CD1c-positive myeloid dendritic cell (primary cell): Measurements from ENCODE around the gene ATE1.
"Not testable (repeated sequence)": the region's sequence is repeated elsewhere in the genome, so short reads cannot be mapped to it uniquely, and the experiment has no call there.

Experiments
- DNase-seq: peaks from one replicate; pipeline ENCODE4 v3.0.0-alpha.2; 2016; ENCODE audit errors: extremely low spot score

The ATE1 gene

GRCh38 chr10:121788717-121789116 is 139.1 kb downstream of the ATE1 start:
- DNase-seq, result no peak

- DNase-seq, result no peak
These were observed 139.7 kb downstream of the ATE1 start for GRCh38 chr10:121788115-121788514.

DNA sequence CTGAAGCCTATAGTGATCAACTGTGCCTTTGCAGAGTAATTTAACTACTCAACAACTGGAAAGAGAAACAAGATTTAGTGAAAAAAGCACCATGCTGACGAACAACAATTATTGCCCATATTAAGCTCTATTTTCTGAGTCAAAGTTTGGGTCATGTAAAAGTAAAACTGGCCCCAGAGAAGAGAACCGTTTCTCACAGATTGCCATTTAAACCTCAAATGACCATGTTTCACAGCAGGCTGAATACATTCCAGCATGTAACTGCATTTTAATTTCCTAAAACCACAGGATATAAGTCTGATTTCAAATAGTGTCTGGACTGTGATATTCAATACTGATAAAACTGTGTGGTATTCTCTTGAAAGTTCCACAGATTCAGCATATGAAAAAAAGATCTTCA is 140.7 kb downstream of the ATE1 start:
- no peak for DNase-seq

GRCh38 chr10:121783782-121784372 is 144.0 kb downstream of the ATE1 start:
- no peak for DNase-seq

GRCh38 chr10:121781101-121781500 is 146.7 kb downstream of the ATE1 start:
- no peak for DNase-seq

- DNase-seq, result no peak
These were observed 153.0 kb downstream of the ATE1 start for GRCh38 chr10:121774813-121775212.

GRCh38 chr10:121774404-121774803 is 153.4 kb downstream of the ATE1 start:
- DNase-seq, result no peak

DNA sequence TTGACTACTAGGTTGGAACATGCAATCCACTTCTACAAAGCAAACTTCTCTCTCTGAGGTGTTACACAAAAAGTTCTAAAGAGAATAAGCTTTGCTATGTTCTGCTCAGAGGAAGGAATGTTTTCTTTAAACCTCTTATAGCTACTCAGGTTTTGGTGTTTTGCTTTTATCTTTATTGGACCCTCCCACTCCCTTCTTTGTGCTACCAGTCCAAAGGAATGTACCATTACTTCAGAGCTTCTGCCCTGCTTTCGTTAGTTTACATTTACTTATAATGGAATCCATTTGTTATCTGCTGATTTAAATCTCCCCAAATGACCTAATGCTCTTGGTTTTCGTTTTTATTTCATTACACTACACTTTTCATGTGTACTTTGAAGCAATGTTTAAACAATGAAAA is 154.9 kb downstream of the ATE1 start:
- DNase-seq, result no peak

GRCh38 chr10:121772406-121772805 is 155.4 kb downstream of the ATE1 start:
- DNase-seq, result no peak

DNA sequence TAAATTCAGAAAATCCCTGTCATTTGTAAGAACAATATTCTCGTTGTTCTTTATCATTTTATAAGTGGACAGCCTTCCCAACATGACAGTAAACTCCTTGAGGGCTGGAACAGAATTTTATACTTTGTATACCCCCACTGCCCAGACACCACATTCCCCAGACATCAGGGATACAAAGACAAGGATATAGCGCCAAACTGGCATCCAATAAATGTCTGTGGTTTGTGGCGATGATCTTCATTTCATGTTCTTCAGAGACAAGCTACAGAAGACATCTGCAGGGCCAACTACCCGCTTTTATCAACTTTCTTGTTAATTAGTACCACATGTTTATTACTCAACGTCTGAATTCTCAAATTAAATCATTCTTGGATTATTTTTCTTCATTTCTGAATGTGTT is 155.9 kb downstream of the ATE1 start:
- DNase-seq, result no peak

- no peak for DNase-seq
These were observed 161.4 kb downstream of the ATE1 start for GRCh38 chr10:121766426-121766825.

- DNase-seq, result no peak
These were observed 162.6 kb downstream of the ATE1 start for GRCh38 chr10:121765204-121765603.

DNA sequence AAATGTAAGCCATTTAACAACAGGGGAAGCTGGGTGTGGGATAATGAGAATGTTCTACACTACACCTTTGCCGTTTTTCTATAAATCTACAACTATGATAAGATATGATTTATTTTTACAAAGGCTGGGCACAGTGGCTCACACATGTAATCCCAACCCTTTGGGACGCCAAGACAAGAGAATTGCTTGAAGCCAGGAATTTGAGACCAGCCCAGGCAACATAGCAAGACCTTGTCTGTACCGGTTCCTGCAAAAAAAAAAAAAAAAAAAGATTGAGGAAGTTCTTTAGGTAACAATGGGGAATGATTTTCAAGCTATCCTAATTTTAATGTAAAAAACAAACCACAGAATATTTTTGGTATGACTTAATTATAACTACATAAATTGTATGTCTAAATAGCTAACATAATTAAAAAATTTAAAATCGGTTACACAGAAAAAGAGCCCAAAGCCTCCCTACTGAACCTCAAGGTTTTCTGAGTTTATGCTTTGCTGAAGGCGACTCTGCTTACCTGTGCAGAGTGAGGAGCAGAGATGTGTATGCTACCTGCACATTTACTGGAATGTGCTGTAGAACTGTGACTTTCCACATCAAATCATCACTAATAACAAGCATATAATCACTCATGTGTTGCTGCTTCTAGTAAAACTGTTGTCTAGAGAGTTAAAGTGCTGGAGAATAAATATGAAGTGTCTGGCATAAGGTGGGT is 163.4 kb downstream of the ATE1 start:
- DNase-seq, result no peak

DNA sequence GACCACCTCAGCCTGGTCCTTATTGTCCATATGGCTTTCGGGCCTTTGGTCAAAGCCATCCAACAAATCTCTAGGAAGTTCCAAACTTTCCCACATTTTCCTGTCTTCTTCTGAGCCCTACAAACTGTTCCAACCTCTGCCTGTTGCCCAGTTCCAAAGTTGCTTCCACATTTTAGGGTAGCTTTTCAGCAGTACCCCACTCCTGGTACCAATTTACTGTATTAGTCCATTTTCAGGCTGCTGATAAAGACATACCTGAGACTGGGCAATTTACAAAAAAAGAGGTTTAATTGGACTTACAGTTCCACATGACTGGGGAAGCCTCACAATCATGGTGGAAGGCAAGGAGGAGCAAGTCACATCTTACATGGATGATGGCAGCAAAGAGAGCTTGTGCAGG is 170.6 kb downstream of the ATE1 start:
- DNase-seq, result not testable (repeated sequence)

DNA sequence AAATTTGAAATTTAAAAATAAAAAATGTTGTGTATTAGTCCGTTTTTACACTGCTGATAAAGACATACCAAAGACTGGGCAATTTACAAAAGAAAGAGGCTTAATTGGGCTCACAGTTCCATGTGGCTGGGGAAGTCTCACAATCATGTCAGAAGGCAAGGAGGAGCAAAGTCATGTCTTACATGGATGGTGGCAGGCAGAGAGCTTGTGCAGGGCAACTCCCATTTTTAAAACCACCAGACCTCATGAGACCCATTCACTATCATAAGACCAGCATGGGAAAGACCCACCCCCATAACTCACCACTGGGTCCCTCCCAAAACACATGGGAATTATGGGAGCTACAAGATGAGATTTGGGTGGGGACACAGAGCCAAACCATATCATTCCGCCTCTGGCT is 172.3 kb downstream of the ATE1 start:
- DNase-seq, result not testable (repeated sequence)

- no peak for DNase-seq
These were observed 173.2 kb downstream of the ATE1 start for GRCh38 chr10:121754666-121755065.

DNA sequence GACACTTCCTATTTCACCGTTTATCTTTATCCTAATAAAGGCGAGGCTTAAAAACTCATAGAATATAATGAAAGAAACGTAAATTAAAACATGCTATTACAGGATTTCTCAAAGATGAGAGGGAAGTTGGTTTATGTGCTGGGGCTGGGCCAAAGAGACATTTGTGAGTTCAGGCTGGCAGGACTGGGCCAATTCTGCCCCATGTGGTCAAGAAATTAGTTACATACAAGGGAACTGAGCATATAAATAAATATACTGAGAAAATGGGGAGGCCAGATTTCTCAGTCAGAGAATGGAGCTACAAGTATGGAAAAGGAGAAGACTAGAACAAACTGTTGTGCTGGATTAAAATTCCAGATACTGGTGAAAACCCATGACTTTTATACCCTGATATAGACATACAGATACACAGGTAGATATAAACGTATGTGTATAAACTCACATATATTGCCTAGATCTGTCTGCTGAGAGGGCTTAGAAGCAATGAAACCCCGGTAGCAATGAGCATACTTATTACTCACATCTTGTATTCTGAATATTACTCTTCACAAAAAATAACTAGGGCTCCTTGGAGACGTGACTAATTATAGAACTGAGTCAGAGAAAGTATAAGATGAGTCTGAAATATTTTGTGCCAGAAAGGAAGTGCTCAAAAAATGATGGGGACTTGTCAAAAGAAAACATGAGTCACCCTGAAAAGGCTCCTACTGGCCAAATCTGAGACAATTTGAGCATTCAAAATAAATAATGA is 173.9 kb downstream of the ATE1 start:
- DNase-seq, result peak; percentile 3

DNA sequence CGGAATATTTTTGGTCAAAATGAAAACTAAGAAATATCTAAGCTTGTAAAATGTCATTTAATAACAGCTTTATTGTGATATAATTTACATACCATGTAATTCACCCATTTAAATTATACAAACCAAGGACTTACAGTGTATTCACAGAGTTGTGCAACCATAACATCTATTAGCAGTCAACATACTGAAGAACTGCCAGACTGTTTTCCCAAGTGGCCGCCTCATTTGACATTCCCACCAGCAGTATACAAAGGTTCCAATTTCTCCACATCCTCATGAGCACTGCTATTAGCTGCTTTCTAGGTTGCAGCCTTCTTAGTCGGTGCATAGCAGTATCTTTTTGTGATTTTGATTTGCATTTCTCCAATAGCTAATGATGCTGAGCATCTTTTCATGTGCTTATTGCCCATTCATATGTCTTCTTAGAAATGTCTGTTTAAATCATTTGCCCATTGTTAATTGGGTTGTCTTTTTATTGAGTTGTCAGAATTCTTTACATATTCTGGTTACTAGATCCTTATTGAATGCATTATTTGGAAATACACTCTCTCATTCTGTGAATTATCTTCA is 176.6 kb downstream of the ATE1 start:
- no peak for DNase-seq

DNA sequence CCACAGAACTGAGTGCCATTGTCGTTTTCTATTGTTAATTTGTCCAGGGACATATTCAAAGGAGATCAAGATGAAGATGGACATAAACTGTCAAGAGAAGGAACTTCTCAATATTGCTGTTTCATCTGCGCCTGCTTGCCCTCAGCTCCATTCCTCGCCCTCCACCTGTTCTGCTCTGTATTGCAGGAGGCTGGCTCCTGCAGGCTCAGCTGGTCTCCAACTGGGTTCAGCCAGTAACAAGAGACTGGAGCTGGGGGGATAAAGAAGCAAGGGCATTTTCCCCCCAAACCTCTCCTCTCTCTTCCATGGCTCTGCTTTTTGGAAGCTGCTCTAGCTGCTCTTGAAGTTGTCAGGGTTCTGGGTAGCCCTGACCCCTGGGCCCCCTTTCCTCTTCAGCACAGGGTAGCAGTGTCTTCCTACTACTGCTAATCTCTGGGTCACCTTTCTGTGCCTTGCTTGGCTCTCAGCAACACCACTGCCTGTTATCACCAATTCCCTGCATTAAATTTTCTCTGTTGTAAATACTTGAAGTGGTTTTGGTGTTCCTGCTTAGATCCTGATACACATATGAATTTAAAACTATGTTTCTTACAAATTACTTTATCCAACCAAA is 180.6 kb downstream of the ATE1 start:
- no peak for DNase-seq

DNA sequence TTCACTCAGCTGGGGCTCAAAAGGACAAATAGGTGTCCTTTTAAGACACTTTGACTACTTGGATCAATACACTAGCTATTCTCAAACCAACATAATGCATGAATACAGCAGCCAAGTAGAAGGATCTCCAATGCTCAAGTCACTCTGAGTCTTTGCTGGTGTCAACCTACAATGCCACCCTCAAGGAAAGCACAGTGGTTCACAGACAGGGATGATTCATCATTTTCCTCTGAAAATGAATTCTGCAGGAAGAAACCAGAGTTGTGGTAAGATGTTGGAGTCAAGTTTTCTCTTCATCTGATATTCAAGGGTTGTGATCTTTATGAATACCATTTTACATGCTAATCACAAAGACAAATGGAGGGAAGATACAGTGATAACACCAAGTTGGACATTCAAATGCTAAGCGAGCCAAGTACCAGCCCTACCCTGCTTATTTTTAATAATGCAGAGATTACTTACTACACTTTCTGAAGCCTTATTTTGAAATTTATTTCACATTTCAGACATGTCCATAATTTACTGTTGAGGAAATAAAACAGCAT is 186.5 kb downstream of the ATE1 start:
- no peak for DNase-seq

- no peak for DNase-seq
These were observed 187.8 kb downstream of the ATE1 start for GRCh38 chr10:121740069-121740468.

DNA sequence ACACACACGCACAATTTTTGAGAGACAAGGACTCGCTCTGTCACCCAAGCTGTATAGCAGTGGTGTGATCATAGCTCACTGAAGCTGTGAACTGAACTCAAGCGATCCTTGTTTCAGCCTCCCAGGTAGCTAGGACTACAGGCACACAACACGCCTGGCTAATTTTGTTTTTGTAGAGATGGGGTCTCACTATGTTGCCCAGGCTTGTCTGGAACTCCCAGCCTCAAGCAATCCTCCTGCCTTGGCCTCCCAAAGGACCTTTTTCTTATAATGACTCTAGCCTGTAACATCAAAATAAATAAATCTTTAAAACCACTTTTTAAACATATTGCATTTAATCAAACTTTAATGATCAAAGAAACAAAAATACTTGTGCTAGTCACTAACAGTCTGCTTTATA is 188.7 kb downstream of the ATE1 start:
- no peak for DNase-seq
